ENCODE measurements around the gene RASEF. TPM values are rescaled to one million over a fixed set of nuclear protein-coding genes. Genes with fewer than 3 reads are reported as not detected.

Gene RASEF
- total and polyA plus RNA-seq, 8 donors, result 10.3 to 27.3 (median 19.1) TPM

DNA sequence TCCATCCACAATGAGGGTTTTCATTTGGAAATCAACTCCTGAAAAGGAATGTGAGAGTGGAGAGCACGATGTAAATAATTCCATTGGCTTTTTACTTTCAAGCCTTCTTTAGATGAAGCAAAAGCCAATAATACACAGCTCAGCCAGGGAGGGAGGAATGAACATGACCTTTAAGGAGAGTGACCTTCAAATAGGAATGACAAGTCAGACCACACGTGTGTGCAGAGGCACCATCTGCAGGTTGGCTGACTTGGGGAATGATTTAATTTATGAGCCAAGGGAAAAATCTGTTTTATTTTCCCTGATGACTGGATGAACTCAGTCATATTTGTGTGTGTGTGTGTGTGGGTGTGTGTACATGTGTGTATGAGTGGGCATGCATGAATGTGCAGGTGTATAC lies 64.5 kb downstream of the RASEF start:
- H3K27me3 ChIP-seq, result no peaks in the 10 kb centered on the region
- ATAC-seq, result no peak
- H3K4me3 ChIP-seq, result no peak overlapping the region
- peaks cover 0 to 32% (median 0%) of the 10 kb centered on the region in 3 donors for H3K36me3 ChIP-seq
- no peak for FAIRE-seq
- intact Hi-C loops (cut with DNase I), result no loop called here
- H3K4me1 ChIP-seq, result peaks cover 0 to 1% (median 0%) of the 10 kb centered on the region in 3 donors
- no peak overlapping the region for H3K27ac ChIP-seq
- H3K9me3 ChIP-seq, result no peaks in the 10 kb centered on the region
- DNase-seq, result no peak
- WGBS, 2 donors, result 39 to 41% methylated on average over 2 of the region's 2 CpGs
- TF ChIP-seq CTCF (IDR thresholded peaks at IDR 0.05), result no peak

- WGBS, 2 donors, result 96 to 98% methylated on average over 6 of the region's 6 CpGs
- TF ChIP-seq CTCF (IDR thresholded peaks at IDR 0.05), result no peak
- H3K27me3 ChIP-seq, result no peaks in the 10 kb centered on the region
- ATAC-seq, result no peak
- H3K9me3 ChIP-seq, result no peaks in the 10 kb centered on the region
- intact Hi-C loops (cut with DNase I), result no loop called here
- no peak for DNase-seq
- no peak for FAIRE-seq
- peaks cover 0 to 5% (median 0%) of the 10 kb centered on the region in 3 donors for H3K4me1 ChIP-seq
- H3K4me3 ChIP-seq, result no peak overlapping the region
- peaks cover 0 to 33% (median 0%) of the 10 kb centered on the region in 3 donors for H3K36me3 ChIP-seq
- no peak overlapping the region for H3K27ac ChIP-seq
Measured at GRCh38 chr9:82997476-82998140, 65.3 kb downstream of the RASEF start.

DNA sequence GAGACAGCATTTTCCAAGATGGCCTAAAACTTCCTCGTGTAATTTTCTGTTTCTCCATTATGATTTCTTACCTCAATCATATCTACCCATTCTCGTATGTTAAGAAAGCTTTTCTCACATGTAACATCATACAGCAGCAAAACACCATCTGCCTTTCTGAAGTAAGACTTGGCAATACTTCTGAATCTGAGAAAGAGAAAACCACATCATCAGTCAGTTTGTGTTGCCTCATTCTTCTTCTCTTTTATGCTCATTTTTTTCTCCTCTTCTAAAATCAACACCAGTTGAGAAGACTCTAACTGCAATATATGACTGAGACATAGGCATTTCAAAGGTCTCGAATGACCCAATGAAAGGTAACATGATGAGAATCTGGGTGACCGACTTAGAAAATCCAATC lies 66.0 kb downstream of the RASEF start:
- FAIRE-seq (no peak), ATAC-seq (no peak), DNase-seq (no peak)
- no peak overlapping the region for H3K27ac ChIP-seq
- H3K27me3 ChIP-seq, result no peaks in the 10 kb centered on the region
- WGBS, 2 donors, result 95 to 96% methylated on average over 4 of the region's 4 CpGs
- no peak overlapping the region for H3K4me3 ChIP-seq
- no peak for TF ChIP-seq CTCF (IDR thresholded peaks at IDR 0.05)
- peaks cover 0 to 5% (median 0%) of the 10 kb centered on the region in 3 donors for H3K4me1 ChIP-seq
- H3K9me3 ChIP-seq, result no peaks in the 10 kb centered on the region
- intact Hi-C loops (cut with DNase I), result no loop called here
- H3K36me3 ChIP-seq, result peaks cover 0 to 39% (median 0%) of the 10 kb centered on the region in 3 donors

DNA sequence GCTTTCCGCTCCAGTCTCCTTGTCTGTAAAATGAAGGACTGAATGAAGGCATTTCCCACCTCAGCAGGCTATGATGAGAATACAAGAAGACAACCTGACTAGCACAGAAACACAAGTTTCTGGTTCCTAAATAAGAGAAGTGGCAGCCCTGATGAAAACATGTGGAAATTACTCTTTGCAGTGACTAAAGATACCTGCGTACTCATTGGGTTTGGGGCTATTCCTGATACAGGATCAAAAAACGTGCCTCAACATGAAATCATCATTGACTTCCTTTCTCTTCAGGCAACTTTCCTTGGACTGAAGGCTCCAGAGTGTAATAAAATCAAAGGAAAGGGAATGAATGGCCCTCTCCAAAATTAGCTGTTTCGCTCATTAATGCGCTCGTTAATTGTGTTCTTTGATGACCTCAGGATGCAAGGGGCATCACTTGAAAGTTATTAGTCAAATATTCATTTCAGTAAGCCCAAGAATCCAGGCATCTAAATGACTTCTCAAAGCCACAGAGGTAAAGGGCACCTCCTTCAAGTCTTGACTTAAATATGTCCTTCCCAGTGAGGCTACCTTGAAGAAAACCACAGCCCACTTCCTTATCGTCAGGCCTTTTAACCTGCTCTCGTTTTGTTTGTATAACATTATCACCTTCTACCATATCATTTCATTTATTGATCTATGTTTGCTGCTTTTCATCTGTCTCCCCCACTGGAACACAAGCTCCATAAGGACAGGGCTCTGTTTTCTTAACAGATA lies 68.9 kb downstream of the RASEF start:
- intact Hi-C loops (cut with DNase I), result no loop called here
- Histone ChIP-seq H3K36me3 (peaks cover 0 to 39% (median 0%) of the 10 kb centered on the region in 3 donors), H3K27ac (no peak overlapping the region), H3K4me3 (no peak overlapping the region), H3K4me1 (peaks cover 0 to 5% (median 0%) of the 10 kb centered on the region in 3 donors), H3K27me3 (no peaks in the 10 kb centered on the region), H3K9me3 (no peaks in the 10 kb centered on the region)
- WGBS, 2 donors, result 79 to 80% methylated on average over 8 of the region's 8 CpGs
- ATAC-seq (peak in 2 of 4 donors; percentile 30), DNase-seq (no peak), FAIRE-seq (no peak)
- TF ChIP-seq CTCF (IDR thresholded peaks at IDR 0.05), result no peak

DNA sequence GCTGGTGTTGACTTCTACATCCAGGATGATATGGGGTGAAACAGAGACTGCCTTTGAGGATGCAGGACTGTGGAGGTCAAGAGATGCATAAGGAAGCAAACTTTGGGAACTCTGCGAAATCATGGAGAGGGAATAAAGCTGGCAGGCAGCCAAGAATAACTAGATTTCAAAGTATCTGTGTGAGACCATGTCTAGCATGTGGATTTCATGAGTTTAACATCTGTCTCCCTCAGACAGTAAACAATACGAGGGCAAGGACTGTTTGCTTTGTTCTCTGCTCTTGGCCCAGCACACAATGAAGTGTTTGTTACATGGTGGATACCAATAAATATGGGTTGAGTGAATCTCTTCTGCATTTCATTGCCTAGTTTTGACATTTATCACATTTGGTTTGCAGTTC lies 71.3 kb downstream of the RASEF start:
- peak in 2 of 4 donors; percentile 25 to 63 for ATAC-seq
- TF ChIP-seq CTCF (IDR thresholded peaks at IDR 0.05), result no peak

More for the DNA sequence above, 71.3 kb downstream of the RASEF start:
- intact Hi-C loops (cut with DNase I), result no loop called here
- FAIRE-seq (no peak), DNase-seq (no peak)
- Histone ChIP-seq H3K4me1 (peaks cover 0 to 5% (median 0%) of the 10 kb centered on the region in 3 donors), H3K27me3 (no peaks in the 10 kb centered on the region), H3K27ac (no peak overlapping the region), H3K36me3 (peaks cover 0 to 37% (median 0%) of the 10 kb centered on the region in 3 donors), H3K9me3 (no peaks in the 10 kb centered on the region), H3K4me3 (no peak overlapping the region)
- 55 to 58% methylated on average over 2 of the region's 2 CpGs for WGBS, 2 donors
